Medulla oblongata (tissue), 1 donor: ENCODE data around the gene S100A13.
A peak's percentile ranks its signal among the peaks of the same experiment; 100 is the strongest.

Experiments
- DNase-seq: peaks from one replicate; pipeline ENCODE4 v3.0.0-alpha.2; 2015; ENCODE audit errors: extremely low spot score

Gene S100A13

GRCh38 chr1:153627715-153628626, 666 bp upstream of the S100A13 start, which contains the start of gene S100A1:
S100A1 (plus strand) TSS chr1:153628434; CDS start chr1:153630522, 2,088 bp downstream.
- DNase-seq = peak; percentile 90

GRCh38 chr1:153626477-153626903, 815 bp downstream of the S100A13 start:
- DNase-seq = no peak

GRCh38 chr1:153624965-153625611, 2.2 kb downstream of the S100A13 start:
- no peak for DNase-seq

- no peak for DNase-seq
Measured at GRCh38 chr1:153623101-153623500, 4.2 kb downstream of the S100A13 start.

GRCh38 chr1:153619171-153619570, 8.1 kb downstream of the S100A13 start:
- DNase-seq = no peak

- DNase-seq = no peak
Measured at GRCh38 chr1:153617663-153618062, 9.6 kb downstream of the S100A13 start.

- DNase-seq = no peak
Measured at GRCh38 chr1:153616917-153617311, 10.4 kb downstream of the S100A13 start.

- DNase-seq = no peak
Measured at GRCh38 chr1:153616144-153616916, 11.0 kb downstream of the S100A13 start, which contains the start of gene S100A14. S100A14 (minus strand) TSS chr1:153616325; CDS start chr1:153615858, 467 bp downstream.

GRCh38 chr1:153615406-153615805, 11.9 kb downstream of the S100A13 start:
- DNase-seq = no peak

GRCh38 chr1:153614906-153615305, 12.4 kb downstream of the S100A13 start:
- no peak for DNase-seq

- no peak for DNase-seq
Measured at GRCh38 chr1:153614189-153614900, 13.0 kb downstream of the S100A13 start.

- no peak for DNase-seq
Measured at GRCh38 chr1:153613406-153613805, 13.9 kb downstream of the S100A13 start.

- peak; percentile 60 for DNase-seq
Measured at GRCh38 chr1:153612755-153613331, 14.5 kb downstream of the S100A13 start, which contains the start of gene S100A16. S100A16 (minus strand) TSS chr1:153613137; CDS start chr1:153608151, 4,986 bp downstream.

- peak; percentile 23 for DNase-seq
Measured at GRCh38 chr1:153612111-153612754, 15.1 kb downstream of the S100A13 start.

- no peak for DNase-seq
Measured at GRCh38 chr1:153611356-153611755, 15.9 kb downstream of the S100A13 start.

- DNase-seq = no peak
Measured at GRCh38 chr1:153610811-153611301, 16.4 kb downstream of the S100A13 start.

- no peak for DNase-seq
Measured at GRCh38 chr1:153610334-153610733, 17.0 kb downstream of the S100A13 start.

- DNase-seq = no peak
Measured at GRCh38 chr1:153609585-153609907, 17.8 kb downstream of the S100A13 start.

GRCh38 chr1:153608742-153609584, 18.3 kb downstream of the S100A13 start:
- peak; percentile 82 for DNase-seq
